ENCODE measurements around the gene CAMKK1. TPM values are rescaled to one million over a fixed set of nuclear protein-coding genes. Genes with fewer than 3 reads are reported as not detected.

CAMKK1 gene
- total RNA-seq = 5.9 and 6.1 TPM in 2 replicates

GRCh38 chr17:3893003-3893719 is at the start of gene CAMKK1:
Gene CAMKK1, minus strand, starts transcription at chr17:3893053. Its CDS starts 7,366 bp downstream, at chr17:3885687.

GRCh38 chr17:3915995-3916696 is 23.3 kb upstream of the CAMKK1 start, which contains the start of gene P2RX1:
Gene P2RX1, minus strand, starts transcription at chr17:3916465. Its CDS starts 240 bp downstream, at chr17:3916225.

GRCh38 chr17:3845621-3846436 is 47.0 kb downstream of the CAMKK1 start, which contains the start of gene NCBP3:
Gene NCBP3, minus strand, starts transcription at chr17:3846246. Its CDS starts 23 bp downstream, at chr17:3846223.

Other genes with a start within 250 kb of the CAMKK1 start
- 127 and 146 TPM in 2 replicates for gene TAX1BP3, start 224.5 kb downstream of the CAMKK1 start, total RNA-seq
- gene EMC6, start 224.2 kb downstream of the CAMKK1 start, total RNA-seq = 11.5 and 12.5 TPM in 2 replicates
- 0.78 and 1.6 TPM in 2 replicates for gene P2RX5, start 196.9 kb downstream of the CAMKK1 start, total RNA-seq
- 2.4 and 4.1 TPM in 2 replicates for gene HASPIN, start 169.2 kb downstream of the CAMKK1 start, total RNA-seq
- gene ITGAE, start 91.9 kb downstream of the CAMKK1 start, total RNA-seq = 25.0 and 30.9 TPM in 2 replicates
- 35.7 and 81.7 TPM in 2 replicates for gene NCBP3, start 46.8 kb downstream of the CAMKK1 start, total RNA-seq
- gene P2RX1, start 23.4 kb upstream of the CAMKK1 start, total RNA-seq = under 0.01 TPM in 1 of 2 replicates, not detected in the other
- 3.7 and 3.9 TPM in 2 replicates for gene ATP2A3, start 71.4 kb upstream of the CAMKK1 start, total RNA-seq
- gene ZZEF1, start 250.0 kb upstream of the CAMKK1 start, total RNA-seq = 50.6 and 54.0 TPM in 2 replicates

Data from articular chondrocyte of knee joint (primary cell).